Natural killer cell (primary cell): Measurements from ENCODE around the gene FRRS1. TPM values are rescaled to one million over a fixed set of nuclear protein-coding genes. Genes with fewer than 3 reads are reported as not detected.

Experiments
- ATAC-seq, 3 donors: fragments of 150-1000 bp in 2 of 3; fragments of 200-7000 bp in 1 of 3; cut with Tn5 transposase; 1 replicate in 1 of 3; 2 replicates in 2 of 3; pipeline ENCODE4 v1.10.0; 2021; ENCODE audit warnings: mild to moderate bottlenecking in 2 of 3, moderate library complexity in 2 of 3
- DNase-seq, 2 donors: peaks; one replicate each; pipeline versions ENCODE4 v3.0.0 to v3.0.0-alpha.2; 2013 to 2021; ENCODE audit warnings: mixed read lengths in 1 of 2
- H3K27ac ChIP-seq: one replicate; pipeline ENCODE4 v1.5.1; 2013; ENCODE audit warnings: mild to moderate bottlenecking, low read length
- H3K27me3 ChIP-seq: one replicate; pipeline ENCODE4 v1.6.1; 2013; ENCODE audit warnings: low read length; ENCODE audit not compliant: control insufficient read depth, insufficient read depth
- H3K36me3 ChIP-seq: one replicate; pipeline ENCODE4 v1.6.1; 2013; ENCODE audit warnings: low read length; ENCODE audit not compliant: control insufficient read depth, insufficient read depth
- H3K4me1 ChIP-seq: one replicate; pipeline ENCODE4 v1.6.1; 2013; ENCODE audit warnings: low read length; ENCODE audit not compliant: control insufficient read depth, insufficient read depth
- H3K4me3 ChIP-seq: one replicate; pipeline ENCODE4 v1.5.1; 2013; ENCODE audit warnings: low read length
- H3K9me3 ChIP-seq: one replicate; pipeline ENCODE4 v1.6.1; 2013; ENCODE audit warnings: low read length; ENCODE audit not compliant: control insufficient read depth, insufficient read depth
- H3K27ac Mint-ChIP-seq, 2 donors: one replicate each; pipeline ENCODE4 v1.8.0; 2022; ENCODE audit warnings: mild to moderate bottlenecking in 2 of 2, mixed read lengths in 2 of 2, moderate library complexity in 1 of 2
- H3K27me3 Mint-ChIP-seq, 2 donors: one replicate each; pipeline ENCODE4 v1.8.0; 2022; ENCODE audit warnings: low read depth in 2 of 2, mixed read lengths in 2 of 2
- H3K36me3 Mint-ChIP-seq: one replicate; pipeline ENCODE4 v1.8.0; 2022; ENCODE audit warnings: mixed read lengths
- H3K4me1 Mint-ChIP-seq, 2 donors: one replicate each; pipeline ENCODE4 v1.8.0; 2022; ENCODE audit warnings: mixed read lengths in 2 of 2
- H3K4me3 Mint-ChIP-seq: one replicate; pipeline ENCODE4 v1.8.0; 2022; ENCODE audit warnings: mild to moderate bottlenecking, moderate library complexity, mixed read lengths
- H3K9me3 Mint-ChIP-seq, 2 donors: one replicate each; pipeline ENCODE4 v1.8.0; 2022; ENCODE audit warnings: mixed read lengths in 2 of 2
- WGBS: methylation state at CpG from one replicate; pipeline ENCODE4 v1.1.7; 2013; ENCODE audit warnings: missing lambda C conversion rate; ENCODE audit not compliant: insufficient coverage; 5-methylcytosine and 5-hydroxymethylcytosine counted together
- intact Hi-C: fragments of 100-400 bp; cut with micrococcal nuclease; formaldehyde crosslinking; loops from one replicate; pipeline ENCODE4 v1.14.2; 2022
- total RNA-seq, 4 donors: library from RNA; stranded (reverse); fragments of 120-200 nt in 1 of 4; gene quantifications; one replicate each; pipeline versions ENCODE4 v1.2.3 to v1.2.4, GENCODE V29; 2013 to 2022
- TF ChIP-seq, protein P1 (sequence below): fragments of 200-600 bp; IDR thresholded peaks from one replicate; pipeline ENCODE4 v1.8.0; 2022; ENCODE audit warnings: antibody characterized with exemption

Gene FRRS1, protein sequence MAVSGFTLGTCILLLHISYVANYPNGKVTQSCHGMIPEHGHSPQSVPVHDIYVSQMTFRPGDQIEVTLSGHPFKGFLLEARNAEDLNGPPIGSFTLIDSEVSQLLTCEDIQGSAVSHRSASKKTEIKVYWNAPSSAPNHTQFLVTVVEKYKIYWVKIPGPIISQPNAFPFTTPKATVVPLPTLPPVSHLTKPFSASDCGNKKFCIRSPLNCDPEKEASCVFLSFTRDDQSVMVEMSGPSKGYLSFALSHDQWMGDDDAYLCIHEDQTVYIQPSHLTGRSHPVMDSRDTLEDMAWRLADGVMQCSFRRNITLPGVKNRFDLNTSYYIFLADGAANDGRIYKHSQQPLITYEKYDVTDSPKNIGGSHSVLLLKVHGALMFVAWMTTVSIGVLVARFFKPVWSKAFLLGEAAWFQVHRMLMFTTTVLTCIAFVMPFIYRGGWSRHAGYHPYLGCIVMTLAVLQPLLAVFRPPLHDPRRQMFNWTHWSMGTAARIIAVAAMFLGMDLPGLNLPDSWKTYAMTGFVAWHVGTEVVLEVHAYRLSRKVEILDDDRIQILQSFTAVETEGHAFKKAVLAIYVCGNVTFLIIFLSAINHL
- total RNA-seq = 1 to 10 TPM; 1.0 to 3.3 (median 3.0) TPM
- total RNA-seq (2013) = 2.6 TPM

DNA sequence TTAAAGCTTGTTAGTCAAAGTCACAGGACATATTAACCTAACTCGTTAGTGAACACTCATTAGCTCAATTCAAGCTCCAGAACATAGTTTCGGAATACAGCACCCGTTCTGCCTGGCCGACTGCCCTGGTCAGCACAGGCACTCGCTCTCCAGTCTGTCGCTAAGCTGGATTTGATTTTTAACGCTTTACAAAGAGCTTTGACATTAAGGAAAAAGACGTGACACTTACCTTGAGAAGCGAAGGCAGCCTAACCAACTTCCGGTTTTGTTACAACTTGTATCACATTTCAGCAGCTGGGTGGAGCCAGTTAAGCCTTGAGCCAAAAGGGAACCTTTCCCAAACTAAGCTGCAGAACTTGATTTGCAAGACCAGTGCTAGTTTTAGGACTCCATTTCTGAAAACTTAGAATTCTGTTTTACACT, at the start of gene FRRS1:
Gene FRRS1, minus strand, starts transcription at position 258 of the 423 bp plus-strand sequence. CDS start 17,867 bp downstream, outside the sequence.
- H3K27ac Mint-ChIP-seq = peak within 1 kb of the TSS; percentile 55 to 94
- Histone ChIP-seq H3K4me3 (peak within 1 kb of the TSS; percentile 46), H3K36me3 (no peaks in the 10 kb centered on the region), H3K27me3 (no peaks in the 10 kb centered on the region), H3K4me1 (no peaks in the 10 kb centered on the region), H3K27ac (peak within 1 kb of the TSS; percentile 3), H3K9me3 (no peaks in the 10 kb centered on the region)
- H3K4me1 Mint-ChIP-seq = peaks cover 5 to 11% of the 10 kb centered on the region in 2 donors
- DNase-seq (peak in 1 of 2 donors; percentile 64), ATAC-seq (peak; percentile 72 to 75 (median 74))
- peaks cover 0 to 3% of the 10 kb centered on the region in 2 donors for H3K27me3 Mint-ChIP-seq
- H3K36me3 Mint-ChIP-seq = no peaks in the 10 kb centered on the region
- WGBS = under 1% methylated on average over 10 of the region's 10 CpGs
- peak within 1 kb of the TSS; percentile 95 for H3K4me3 Mint-ChIP-seq
- intact Hi-C loops = no loop called here
- TF ChIP-seq, protein P1, sequence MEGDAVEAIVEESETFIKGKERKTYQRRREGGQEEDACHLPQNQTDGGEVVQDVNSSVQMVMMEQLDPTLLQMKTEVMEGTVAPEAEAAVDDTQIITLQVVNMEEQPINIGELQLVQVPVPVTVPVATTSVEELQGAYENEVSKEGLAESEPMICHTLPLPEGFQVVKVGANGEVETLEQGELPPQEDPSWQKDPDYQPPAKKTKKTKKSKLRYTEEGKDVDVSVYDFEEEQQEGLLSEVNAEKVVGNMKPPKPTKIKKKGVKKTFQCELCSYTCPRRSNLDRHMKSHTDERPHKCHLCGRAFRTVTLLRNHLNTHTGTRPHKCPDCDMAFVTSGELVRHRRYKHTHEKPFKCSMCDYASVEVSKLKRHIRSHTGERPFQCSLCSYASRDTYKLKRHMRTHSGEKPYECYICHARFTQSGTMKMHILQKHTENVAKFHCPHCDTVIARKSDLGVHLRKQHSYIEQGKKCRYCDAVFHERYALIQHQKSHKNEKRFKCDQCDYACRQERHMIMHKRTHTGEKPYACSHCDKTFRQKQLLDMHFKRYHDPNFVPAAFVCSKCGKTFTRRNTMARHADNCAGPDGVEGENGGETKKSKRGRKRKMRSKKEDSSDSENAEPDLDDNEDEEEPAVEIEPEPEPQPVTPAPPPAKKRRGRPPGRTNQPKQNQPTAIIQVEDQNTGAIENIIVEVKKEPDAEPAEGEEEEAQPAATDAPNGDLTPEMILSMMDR = no peak
- no peaks in the 10 kb centered on the region for H3K9me3 Mint-ChIP-seq

DNA sequence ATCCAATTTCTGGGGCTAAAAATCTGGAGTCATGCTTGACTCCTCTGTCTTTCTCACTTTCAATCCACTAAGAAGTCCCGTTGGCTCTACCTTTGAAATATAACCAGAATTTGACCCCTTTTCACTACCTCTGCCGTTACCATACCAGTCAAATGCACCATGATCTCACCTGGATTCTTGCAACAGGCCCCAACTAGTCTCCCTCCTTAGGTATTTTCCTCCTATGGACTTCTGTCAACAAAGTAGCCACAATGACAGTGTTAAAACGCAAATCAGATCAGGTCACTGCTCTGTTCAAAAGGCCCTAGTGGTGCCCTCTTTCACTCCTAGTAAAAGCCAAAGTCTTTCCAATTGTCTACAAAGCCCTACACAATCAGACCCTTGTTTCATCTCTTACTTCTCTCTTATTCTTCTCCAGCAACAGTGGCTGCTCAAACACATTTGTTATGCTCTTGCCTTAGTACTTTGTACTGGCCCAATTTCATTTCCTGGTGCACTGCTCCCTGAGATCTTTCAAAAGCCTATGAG, 48.0 kb upstream of the FRRS1 start:
- Mint-ChIP-seq H3K36me3 (no peaks in the 10 kb centered on the region), H3K27ac (no peak overlapping the region), H3K9me3 (no peaks in the 10 kb centered on the region), H3K4me1 (no peaks in the 10 kb centered on the region), H3K4me3 (no peak overlapping the region), H3K27me3 (peaks cover 10 to 12% of the 10 kb centered on the region in 2 donors)
- H3K4me1 ChIP-seq = no peaks in the 10 kb centered on the region
- H3K27ac ChIP-seq = no peak overlapping the region
- no peaks in the 10 kb centered on the region for H3K36me3 ChIP-seq
- intact Hi-C loops = no loop called here
- H3K9me3 ChIP-seq = no peaks in the 10 kb centered on the region
- H3K4me3 ChIP-seq = no peak overlapping the region
- H3K27me3 ChIP-seq = no peaks in the 10 kb centered on the region
- ATAC-seq = no peak
- 94% methylated on average over 3 of the region's 3 CpGs for WGBS
- no peak for DNase-seq
- TF ChIP-seq, protein P1 = no peak

DNA sequence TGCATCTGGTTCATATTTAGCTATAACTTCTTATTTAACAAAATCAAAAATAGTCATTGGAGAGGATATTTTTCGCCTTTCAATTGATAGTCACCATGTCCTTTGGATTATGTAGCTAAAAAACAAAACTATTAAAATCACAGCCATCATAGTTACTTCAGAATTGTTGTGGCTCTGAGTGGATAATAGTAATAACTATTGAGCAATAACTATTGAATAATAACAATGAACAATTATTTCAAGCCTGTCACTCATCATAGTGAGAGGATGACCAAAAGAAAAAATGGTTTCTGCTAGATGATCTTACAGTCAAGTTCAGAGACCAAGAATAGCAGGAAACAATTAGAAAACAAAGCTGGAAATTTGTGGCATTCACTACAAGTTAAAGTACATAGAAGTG, 45.3 kb upstream of the FRRS1 start:
- no peak for ATAC-seq
- Histone ChIP-seq H3K4me3 (no peak overlapping the region), H3K4me1 (no peaks in the 10 kb centered on the region), H3K9me3 (no peaks in the 10 kb centered on the region), H3K27me3 (no peaks in the 10 kb centered on the region), H3K27ac (no peak overlapping the region), H3K36me3 (no peaks in the 10 kb centered on the region)
- intact Hi-C loops = no loop called here
- Mint-ChIP-seq H3K4me1 (no peaks in the 10 kb centered on the region), H3K27me3 (peaks cover 14 to 19% of the 10 kb centered on the region in 2 donors), H3K9me3 (no peaks in the 10 kb centered on the region), H3K36me3 (no peaks in the 10 kb centered on the region), H3K27ac (no peak overlapping the region), H3K4me3 (no peak overlapping the region)
- TF ChIP-seq, protein P1 = no peak
- no peak for DNase-seq
- WGBS = no CpG with 5 or more reads among the region's 1 CpG
